Measurements from ENCODE around the gene MEX3A. TPM values are rescaled to one million over a fixed set of nuclear protein-coding genes. Genes with fewer than 3 reads are reported as not detected.

MEX3A gene
- polyA plus RNA-seq, 1 donor (not counting 4 experiments of a cell fraction or from before 2014, with no cell fraction given), result 1.1 TPM

GRCh38 chr1:156078728-156079127 is 3.5 kb downstream of the MEX3A start:
- no peaks in the 10 kb centered on the region for H4K20me1 ChIP-seq (ENCODE audit: control insufficient read depth, extremely low read depth, insufficient read depth, low read length)

DNA sequence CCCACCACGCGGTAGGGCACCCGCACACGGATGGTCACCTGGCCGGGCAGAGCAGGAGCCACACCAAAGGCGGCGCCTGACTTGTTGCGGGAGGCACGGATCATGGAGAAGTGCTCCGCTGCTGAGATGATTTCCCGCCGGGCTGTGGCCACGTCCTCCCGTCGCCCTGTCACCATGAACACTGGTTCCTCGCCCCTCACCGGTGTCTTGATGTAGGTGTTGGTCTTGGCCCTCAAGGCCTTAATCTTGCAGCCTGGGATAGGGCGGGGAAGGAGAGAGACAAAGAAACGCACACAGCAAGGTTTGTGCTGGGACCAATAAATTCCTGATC is 4.9 kb downstream of the MEX3A start:
- TF ChIP-seq, protein P1, sequence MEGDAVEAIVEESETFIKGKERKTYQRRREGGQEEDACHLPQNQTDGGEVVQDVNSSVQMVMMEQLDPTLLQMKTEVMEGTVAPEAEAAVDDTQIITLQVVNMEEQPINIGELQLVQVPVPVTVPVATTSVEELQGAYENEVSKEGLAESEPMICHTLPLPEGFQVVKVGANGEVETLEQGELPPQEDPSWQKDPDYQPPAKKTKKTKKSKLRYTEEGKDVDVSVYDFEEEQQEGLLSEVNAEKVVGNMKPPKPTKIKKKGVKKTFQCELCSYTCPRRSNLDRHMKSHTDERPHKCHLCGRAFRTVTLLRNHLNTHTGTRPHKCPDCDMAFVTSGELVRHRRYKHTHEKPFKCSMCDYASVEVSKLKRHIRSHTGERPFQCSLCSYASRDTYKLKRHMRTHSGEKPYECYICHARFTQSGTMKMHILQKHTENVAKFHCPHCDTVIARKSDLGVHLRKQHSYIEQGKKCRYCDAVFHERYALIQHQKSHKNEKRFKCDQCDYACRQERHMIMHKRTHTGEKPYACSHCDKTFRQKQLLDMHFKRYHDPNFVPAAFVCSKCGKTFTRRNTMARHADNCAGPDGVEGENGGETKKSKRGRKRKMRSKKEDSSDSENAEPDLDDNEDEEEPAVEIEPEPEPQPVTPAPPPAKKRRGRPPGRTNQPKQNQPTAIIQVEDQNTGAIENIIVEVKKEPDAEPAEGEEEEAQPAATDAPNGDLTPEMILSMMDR (optimal IDR thresholded peaks at IDR 0.05 in 1 of 3, IDR thresholded peaks at IDR 0.05 in 1 of 3, conservative IDR thresholded peaks at IDR 0.05 in 1 of 3; ENCODE audit: extremely low read depth in 1 of 3, insufficient read depth in 2 of 3, low read length in 3 of 3), result no peak
- TF ChIP-seq EZH2 (IDR thresholded peaks at IDR 0.05; ENCODE audit: low read length), result no peak
- no peak for FAIRE-seq
- Histone ChIP-seq H3K9me1 (ENCODE audit: control insufficient read depth, extremely low read depth, insufficient read depth, low read length) (no peaks in the 10 kb centered on the region), H3K9ac (ENCODE audit: control insufficient read depth, extremely low read depth, insufficient read depth, low read length) (no peak overlapping the region), H4K20me1 (ENCODE audit: control insufficient read depth, extremely low read depth, insufficient read depth, low read length) (no peaks in the 10 kb centered on the region), H3K27ac (ENCODE audit: control insufficient read depth, insufficient read depth, low read length) (no peak overlapping the region), H3K4me2 (ENCODE audit: control insufficient read depth, extremely low read depth, insufficient read depth, low read depth, low read length) (no peak overlapping the region), H3K27me3 (ENCODE audit: control insufficient read depth, extremely low read depth, insufficient read depth, low read length) (no peaks in the 10 kb centered on the region), H3K79me2 (ENCODE audit: control insufficient read depth, insufficient read depth, low read length) (no peaks in the 10 kb centered on the region), H3K4me3 (ENCODE audit: control insufficient read depth in 2 of 3, extremely low read depth in 1 of 3, insufficient read depth in 2 of 3, low read depth in 1 of 3, low read length in 3 of 3) (no peak overlapping the region), H3K9me3 (ENCODE audit: control insufficient read depth, low read depth, low read length) (no peaks in the 10 kb centered on the region), H2AFZ (ENCODE audit: control insufficient read depth, low read length) (no peak overlapping the region), H3K4me1 (ENCODE audit: control insufficient read depth, extremely low read depth, insufficient read depth, low read length) (no peaks in the 10 kb centered on the region), H3K36me3 (ENCODE audit: control insufficient read depth in 2 of 2, extremely low read depth in 1 of 2, insufficient read depth in 2 of 2, low read length in 2 of 2) (peaks cover 3 to 5% of the 10 kb centered on the region in 2 experiments)
- no peak for DNase-seq (ENCODE audit: low read depth, low spot score)
- dilution Hi-C loops (cut with MboI; ENCODE audit: extremely low pct_ligation_motif_present, low sequenced_read_pairs), result no loop called here

More at GRCh38 chr1:156078728-156079127, 3.5 kb downstream of the MEX3A start:
- H3K9me1 ChIP-seq (ENCODE audit: control insufficient read depth, extremely low read depth, insufficient read depth, low read length), result no peaks in the 10 kb centered on the region
- dilution Hi-C loops (cut with MboI; ENCODE audit: extremely low pct_ligation_motif_present, low sequenced_read_pairs), result no loop called here
- no peak overlapping the region for H3K4me2 ChIP-seq (ENCODE audit: control insufficient read depth, extremely low read depth, insufficient read depth, low read depth, low read length)
- peaks cover 4% of the 10 kb centered on the region for H3K4me1 ChIP-seq (ENCODE audit: control insufficient read depth, extremely low read depth, insufficient read depth, low read length)
- peaks cover 0 to 5% of the 10 kb centered on the region in 2 experiments for H3K36me3 ChIP-seq (ENCODE audit: control insufficient read depth in 2 of 2, extremely low read depth in 1 of 2, insufficient read depth in 2 of 2, low read length in 2 of 2)
- H3K27me3 ChIP-seq (ENCODE audit: control insufficient read depth, extremely low read depth, insufficient read depth, low read length), result no peaks in the 10 kb centered on the region
- no peak overlapping the region for H3K27ac ChIP-seq (ENCODE audit: control insufficient read depth, insufficient read depth, low read length)
- TF ChIP-seq, protein P1 (optimal IDR thresholded peaks at IDR 0.05 in 1 of 3, IDR thresholded peaks at IDR 0.05 in 1 of 3, conservative IDR thresholded peaks at IDR 0.05 in 1 of 3; ENCODE audit: extremely low read depth in 1 of 3, insufficient read depth in 2 of 3, low read length in 3 of 3), result no peak
- TF ChIP-seq EZH2 (IDR thresholded peaks at IDR 0.05; ENCODE audit: low read length), result no peak
- no peaks in the 10 kb centered on the region for H3K9me3 ChIP-seq (ENCODE audit: control insufficient read depth, low read depth, low read length)
- H2AFZ ChIP-seq (ENCODE audit: control insufficient read depth, low read length), result no peak overlapping the region
- H3K4me3 ChIP-seq (ENCODE audit: control insufficient read depth in 2 of 3, extremely low read depth in 1 of 3, insufficient read depth in 2 of 3, low read depth in 1 of 3, low read length in 3 of 3), result no peak overlapping the region
- no peak overlapping the region for H3K9ac ChIP-seq (ENCODE audit: control insufficient read depth, extremely low read depth, insufficient read depth, low read length)
- DNase-seq (ENCODE audit: low read depth, low spot score), result no peak
- no peaks in the 10 kb centered on the region for H3K79me2 ChIP-seq (ENCODE audit: control insufficient read depth, insufficient read depth, low read length)
- FAIRE-seq, result no peak

All from keratinocyte (primary cell).